B cell (primary cell): ENCODE results near the gene FCRL5. TPM values are rescaled to one million over a fixed set of nuclear protein-coding genes. Genes with fewer than 3 reads are reported as not detected.

Experiments used
- ATAC-seq: fragments of 200-7000 bp; cut with Tn5 transposase; one replicate; pipeline ENCODE4 v1.10.0; 2021; ENCODE audit warnings: low read depth, mild to moderate bottlenecking, moderate number of reproducible peaks, moderate library complexity
- CTCF ChIA-PET: fragments of 350-600 bp; sonication (Branson Sonifier 250); formaldehyde crosslinking; loops from one replicate; lab custom pipeline; 2021; ENCODE audit warnings: antibody characterized with exemption, inconsistent platforms; lab: Charles Lee
- POLR2A ChIA-PET: fragments of 350-600 bp; sonication (Branson Sonifier 250); formaldehyde crosslinking; loops from one replicate; lab custom pipeline; 2021; ENCODE audit warnings: antibody characterized with exemption; lab: Charles Lee
- DNase-seq: peaks from one replicate; pipeline ENCODE4 v3.0.0; 2013
- H2AFZ ChIP-seq: 2 replicates; pipeline ENCODE4 v1.6.1; 2012; ENCODE audit warnings: mild to moderate bottlenecking, low read depth, low read length; ENCODE audit not compliant: insufficient read depth, poor library complexity, severe bottlenecking
- H3K27ac ChIP-seq, 2 donors: 1 replicate in 1 of 2; 2 replicates in 1 of 2; pipeline ENCODE4 v1.5.1; 2012 to 2013; ENCODE audit warnings: low read length in 2 of 2, mild to moderate bottlenecking in 2 of 2, moderate library complexity in 1 of 2
- H3K27me3 ChIP-seq, 4 experiments: fragments of 200-600 bp in 1 of 4; sonication (generic) in 1 of 4; replicated peaks in 1 of 4; 1 replicate in 2 of 4; 2 replicates in 2 of 4; pipeline versions ENCODE4 v1.6.1 to v1.7.0; 2013 to 2016; ENCODE audit warnings: low read length in 3 of 4, mild to moderate bottlenecking in 2 of 4, mixed read lengths in 1 of 4, moderate library complexity in 1 of 4; ENCODE audit not compliant: insufficient read depth in 4 of 4, control insufficient read depth in 3 of 4; ENCODE audit errors: control extremely low read depth in 1 of 4
- H3K36me3 ChIP-seq, 2 experiments: replicated peaks in 1 of 2; 1 replicate in 1 of 2; 2 replicates in 1 of 2; pipeline versions ENCODE4 v1.6.1 to v1.7.1; 2013; ENCODE audit warnings: low read length in 1 of 2; ENCODE audit not compliant: insufficient read depth in 2 of 2, control insufficient read depth in 1 of 2; ENCODE audit errors: control extremely low read depth in 1 of 2, extremely low read depth in 1 of 2
- H3K4me1 ChIP-seq, 2 donors: fragments of 200-600 bp in 1 of 2; sonication (generic) in 1 of 2; 1 replicate in 1 of 2; 2 replicates in 1 of 2; pipeline versions ENCODE4 v1.5.1 to v1.6.1; 2013 to 2017; ENCODE audit warnings: low read length in 2 of 2; ENCODE audit not compliant: control insufficient read depth in 2 of 2, insufficient read depth in 2 of 2
- H3K4me2 ChIP-seq: replicated peaks from 2 replicates; pipeline ENCODE3; 2012; ENCODE audit warnings: mild to moderate bottlenecking, low read depth, low read length; ENCODE audit not compliant: poor library complexity, severe bottlenecking
- H3K4me3 ChIP-seq, 5 experiments: fragments of 200-600 bp in 1 of 5; sonication (generic) in 1 of 5; 1 replicate in 3 of 5; 2 replicates in 2 of 5; pipeline versions ENCODE4 v1.5.1 to v1.7.0; 2011 to 2016; ENCODE audit warnings: low read length in 4 of 5, mild to moderate bottlenecking in 4 of 5, low read depth in 2 of 5, control low read depth in 1 of 5, moderate library complexity in 1 of 5; ENCODE audit not compliant: insufficient read depth in 1 of 5; ENCODE audit errors: control extremely low read depth in 1 of 5, extremely low read depth in 1 of 5
- H3K79me2 ChIP-seq: fragments of 200-600 bp; sonication (generic); one replicate; pipeline ENCODE4 v1.6.0; 2016; ENCODE audit warnings: low read length; ENCODE audit not compliant: control insufficient read depth, insufficient read depth
- H3K9ac ChIP-seq: fragments of 200-600 bp; sonication (generic); 2 replicates; pipeline ENCODE4 v1.6.1; 2017; ENCODE audit warnings: mild to moderate bottlenecking, low read length, moderate library complexity
- H3K9me3 ChIP-seq, 3 donors: one replicate each; pipeline versions ENCODE4 v1.6.1 to v1.7.1; 2013; ENCODE audit warnings: low read length in 2 of 3; ENCODE audit not compliant: control insufficient read depth in 2 of 3, insufficient read depth in 1 of 3; ENCODE audit errors: control extremely low read depth in 1 of 3
- H4K20me1 ChIP-seq: 2 replicates; pipeline ENCODE4 v1.6.0; 2012; ENCODE audit warnings: mild to moderate bottlenecking, low read length; ENCODE audit not compliant: insufficient read depth, control insufficient read depth, poor library complexity, severe bottlenecking
- H3K27ac Mint-ChIP-seq: one replicate; pipeline ENCODE4 v1.8.0; 2021; ENCODE audit warnings: mixed read lengths
- H3K27me3 Mint-ChIP-seq: one replicate; pipeline ENCODE4 v1.8.0; 2021; ENCODE audit warnings: mixed read lengths
- H3K4me1 Mint-ChIP-seq: one replicate; pipeline ENCODE4 v1.8.0; 2021; ENCODE audit warnings: mixed read lengths
- H3K4me3 Mint-ChIP-seq: one replicate; pipeline ENCODE4 v1.8.0; 2021; ENCODE audit warnings: mixed read lengths
- H3K9me3 Mint-ChIP-seq: one replicate; pipeline ENCODE4 v1.8.0; 2022; ENCODE audit warnings: mixed read lengths; ENCODE audit not compliant: insufficient read depth
- EZH2 ChIP-seq: IDR thresholded peaks from 2 replicates; pipeline ENCODE4 v1.6.1; 2012; ENCODE audit warnings: borderline replicate concordance, low read depth, mild to moderate bottlenecking, moderate library complexity, low read length; ENCODE audit not compliant: insufficient read depth, poor library complexity, severe bottlenecking
- WGBS: methylation state at CpG from one replicate; pipeline ENCODE4 v1.1.5; 2013; ENCODE audit warnings: missing lambda C conversion rate; ENCODE audit not compliant: insufficient coverage; 5-methylcytosine and 5-hydroxymethylcytosine counted together
- intact Hi-C: fragments of 100-400 bp; cut with micrococcal nuclease; formaldehyde crosslinking; loops from one replicate; pipeline ENCODE4 v1.10.0; 2022
- polyA plus RNA-seq: library from polyadenylated mRNA; depleted of rRNA; stranded (reverse); fragments of >200 nt; gene quantifications from 2 replicates; pipeline ENCODE4 v1.2.3, GENCODE V29; 2012
- total RNA-seq, 2 donors: library from RNA; stranded (reverse); fragments of 120-200 nt in 1 of 2; gene quantifications; 1 replicate in 1 of 2; 2 replicates in 1 of 2; pipeline versions ENCODE4 v1.2.3 to v1.2.4, GENCODE V29; 2013 to 2022
- TF ChIP-seq, protein P1 (sequence below): fragments of 200-600 bp; IDR thresholded peaks from one replicate; pipeline ENCODE4 v1.8.0; 2022; ENCODE audit warnings: antibody characterized with exemption, mild to moderate bottlenecking

The FCRL5 gene
- total and polyA plus RNA-seq, 2 donors (not counting 1 experiment from before 2014, with no cell fraction given) = 34.0 to 108 TPM

DNA sequence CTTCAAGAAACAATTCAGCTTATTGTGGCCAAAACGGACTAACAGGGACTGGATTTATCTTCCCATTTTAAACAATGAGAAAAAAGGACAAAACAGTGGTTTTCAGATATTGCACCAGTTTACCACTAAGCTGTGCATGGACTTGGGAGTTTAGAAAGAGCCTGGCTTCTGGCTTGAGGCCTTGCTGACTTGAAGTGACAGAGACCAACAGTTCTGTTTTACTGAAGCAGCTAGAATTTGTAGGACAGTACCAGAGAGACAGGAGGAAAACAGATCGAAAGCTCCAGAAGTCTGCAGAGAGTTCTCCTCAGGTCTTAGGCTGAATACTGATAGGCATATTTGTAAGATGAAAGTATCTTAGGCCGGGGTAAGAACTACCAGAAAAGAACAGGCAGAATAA lies 25.1 kb upstream of the FCRL5 start:
- POLR2A ChIA-PET = interaction anchor here (0.7 kb wide), 1 partner anchor 39 kb away, joined by 3 read pairs; no protein-coding TSS in a partner anchor
- 100% methylated on average over 1 of the region's 3 CpGs for WGBS
- Histone ChIP-seq H3K79me2 (no peaks in the 10 kb centered on the region), H3K9me3 (no peaks in the 10 kb centered on the region), H3K27ac (no peak overlapping the region), H3K4me1 (peaks cover 50 to 53% of the 10 kb centered on the region in 2 donors), H3K36me3 (no peaks in the 10 kb centered on the region), H2AFZ (no peak overlapping the region), H3K27me3 (no peaks in the 10 kb centered on the region), H3K4me2 (peak overlapping the region; percentile 44), H3K9ac (no peak overlapping the region), H4K20me1 (no peaks in the 10 kb centered on the region), H3K4me3 (no peak overlapping the region)
- ATAC-seq (no peak), DNase-seq (no peak)
- TF ChIP-seq EZH2 = no peak
- TF ChIP-seq, protein P1, sequence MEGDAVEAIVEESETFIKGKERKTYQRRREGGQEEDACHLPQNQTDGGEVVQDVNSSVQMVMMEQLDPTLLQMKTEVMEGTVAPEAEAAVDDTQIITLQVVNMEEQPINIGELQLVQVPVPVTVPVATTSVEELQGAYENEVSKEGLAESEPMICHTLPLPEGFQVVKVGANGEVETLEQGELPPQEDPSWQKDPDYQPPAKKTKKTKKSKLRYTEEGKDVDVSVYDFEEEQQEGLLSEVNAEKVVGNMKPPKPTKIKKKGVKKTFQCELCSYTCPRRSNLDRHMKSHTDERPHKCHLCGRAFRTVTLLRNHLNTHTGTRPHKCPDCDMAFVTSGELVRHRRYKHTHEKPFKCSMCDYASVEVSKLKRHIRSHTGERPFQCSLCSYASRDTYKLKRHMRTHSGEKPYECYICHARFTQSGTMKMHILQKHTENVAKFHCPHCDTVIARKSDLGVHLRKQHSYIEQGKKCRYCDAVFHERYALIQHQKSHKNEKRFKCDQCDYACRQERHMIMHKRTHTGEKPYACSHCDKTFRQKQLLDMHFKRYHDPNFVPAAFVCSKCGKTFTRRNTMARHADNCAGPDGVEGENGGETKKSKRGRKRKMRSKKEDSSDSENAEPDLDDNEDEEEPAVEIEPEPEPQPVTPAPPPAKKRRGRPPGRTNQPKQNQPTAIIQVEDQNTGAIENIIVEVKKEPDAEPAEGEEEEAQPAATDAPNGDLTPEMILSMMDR = no peak
- H3K9me3 Mint-ChIP-seq = no peaks in the 10 kb centered on the region
- CTCF ChIA-PET = interaction anchor here (0.7 to 10.8 kb wide), 13 partner anchors 7 to 544 kb away, joined by 3 to 162 read pairs (median 7); no protein-coding TSS in a partner anchor
- peaks cover 62% of the 10 kb centered on the region for H3K4me1 Mint-ChIP-seq
- no peak overlapping the region for H3K4me3 Mint-ChIP-seq
- H3K27ac Mint-ChIP-seq = no peak overlapping the region
- intact Hi-C loops = no loop called here
- H3K27me3 Mint-ChIP-seq = no peaks in the 10 kb centered on the region

DNA sequence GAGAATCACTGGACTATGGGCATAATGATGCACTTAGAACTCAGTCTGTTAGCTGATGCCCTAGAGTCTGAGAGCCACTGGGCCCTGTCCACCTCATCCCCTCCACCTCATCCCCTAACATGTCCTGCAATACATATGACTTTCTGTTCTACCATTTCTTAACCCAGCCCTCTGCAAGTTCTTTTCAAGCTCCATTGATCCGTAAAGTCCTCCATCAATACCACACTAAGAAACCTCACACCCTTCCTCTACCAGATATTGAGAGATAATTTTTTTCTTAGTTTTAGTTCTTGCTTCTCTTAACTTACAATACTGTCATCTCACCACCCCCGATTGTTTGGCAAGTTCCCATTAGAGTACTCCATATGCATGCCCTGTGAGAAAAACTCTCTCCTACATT lies 23.4 kb upstream of the FCRL5 start:
- peak overlapping the region; percentile 35 for H3K4me3 Mint-ChIP-seq
- Histone ChIP-seq H3K4me2 (peak overlapping the region; percentile 44), H3K79me2 (no peaks in the 10 kb centered on the region), H3K27me3 (no peaks in the 10 kb centered on the region), H3K9ac (no peak overlapping the region), H2AFZ (no peak overlapping the region), H3K27ac (no peak overlapping the region), H3K4me1 (peaks cover 37% of the 10 kb centered on the region in 2 donors), H3K9me3 (no peaks in the 10 kb centered on the region), H4K20me1 (no peaks in the 10 kb centered on the region), H3K4me3 (peak overlapping the region in 1 of 5 experiments; percentile 17), H3K36me3 (no peaks in the 10 kb centered on the region)
- ChIA-PET CTCF (interaction anchor here (0.9 to 10.8 kb wide), 8 partner anchors 9 to 373 kb away, joined by 3 to 162 read pairs (median 5); no protein-coding TSS in a partner anchor), POLR2A (interaction anchor here (0.5 kb wide), 1 partner anchor 8 kb away, joined by 4 read pairs; no protein-coding TSS in a partner anchor)
- ATAC-seq (peak; percentile 69), DNase-seq (peak; percentile 57)
- intact Hi-C loops = loop anchor here (1.0 kb wide), 1 partner anchor 9 kb away; no protein-coding TSS in a partner anchor
- WGBS = no CpG with 5 or more reads among the region's 2 CpGs
- H3K9me3 Mint-ChIP-seq = no peaks in the 10 kb centered on the region
- TF ChIP-seq, protein P1 = no peak
- TF ChIP-seq EZH2 = no peak
- peak overlapping the region; percentile 3 for H3K27ac Mint-ChIP-seq
- peaks cover 47% of the 10 kb centered on the region for H3K4me1 Mint-ChIP-seq
- H3K27me3 Mint-ChIP-seq = no peaks in the 10 kb centered on the region
